HFF-Myc (cell line): Measurements from ENCODE around the gene CSF1.

Experiments used
- DNase-seq: peaks from one replicate; pipeline ENCODE4 v3.0.0-alpha.2; 2011; ENCODE audit warnings: low read depth; ENCODE audit errors: extremely low read depth
- H3K4me3 ChIP-seq: replicated peaks from 2 replicates; pipeline ENCODE4 v1.5.1; 2011; ENCODE audit warnings: low read depth, mild to moderate bottlenecking, control low read depth, low read length
- TF ChIP-seq, protein P1 (sequence below): IDR thresholded peaks from 2 replicates; pipeline ENCODE4 v1.5.1; 2012; ENCODE audit warnings: mild to moderate bottlenecking, low read depth, low read length, control low read depth; ENCODE audit errors: missing control alignments

The CSF1 gene

DNA sequence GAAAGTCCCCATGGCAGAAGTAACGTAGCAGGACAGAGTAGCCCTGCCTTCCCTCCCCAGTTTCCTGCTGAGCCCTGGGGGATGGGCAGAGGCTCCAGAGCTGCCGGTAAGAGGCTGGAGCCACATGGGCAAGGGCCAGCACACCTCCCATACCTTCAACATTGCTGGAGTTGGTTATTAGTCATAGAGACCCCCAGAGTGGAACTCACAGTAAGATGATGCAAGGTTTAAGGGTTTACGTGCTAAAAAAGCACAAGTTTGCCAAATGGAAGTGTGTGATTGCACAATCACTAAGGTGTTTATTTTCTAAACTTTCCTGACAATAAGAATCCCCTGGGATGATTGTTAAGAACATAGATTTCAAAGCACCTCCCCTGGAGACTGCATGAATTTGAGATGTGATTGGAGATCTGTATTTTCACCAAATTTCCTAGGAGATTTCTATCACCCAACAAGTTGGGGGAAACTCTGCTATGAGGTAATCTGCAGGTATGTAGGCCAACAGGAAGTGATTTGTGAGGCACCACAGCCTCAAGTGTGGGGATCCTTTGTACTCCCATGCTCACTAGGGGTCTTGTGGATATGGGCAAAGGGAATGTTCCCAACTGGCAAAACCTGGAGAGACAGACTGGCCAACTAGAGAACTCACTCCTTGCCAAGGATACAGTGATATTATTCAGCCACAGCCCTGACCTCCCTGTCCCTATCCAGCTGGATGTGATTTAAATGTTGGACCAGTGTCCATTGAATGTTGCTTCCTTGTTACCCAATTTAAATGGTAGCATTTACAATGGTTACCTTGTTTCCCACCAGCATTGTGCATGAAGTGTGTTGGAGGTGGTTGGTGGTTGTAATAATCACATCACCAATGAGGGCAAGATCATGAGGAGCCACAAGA, 37.1 kb upstream of the CSF1 start:
- TF ChIP-seq, protein P1, sequence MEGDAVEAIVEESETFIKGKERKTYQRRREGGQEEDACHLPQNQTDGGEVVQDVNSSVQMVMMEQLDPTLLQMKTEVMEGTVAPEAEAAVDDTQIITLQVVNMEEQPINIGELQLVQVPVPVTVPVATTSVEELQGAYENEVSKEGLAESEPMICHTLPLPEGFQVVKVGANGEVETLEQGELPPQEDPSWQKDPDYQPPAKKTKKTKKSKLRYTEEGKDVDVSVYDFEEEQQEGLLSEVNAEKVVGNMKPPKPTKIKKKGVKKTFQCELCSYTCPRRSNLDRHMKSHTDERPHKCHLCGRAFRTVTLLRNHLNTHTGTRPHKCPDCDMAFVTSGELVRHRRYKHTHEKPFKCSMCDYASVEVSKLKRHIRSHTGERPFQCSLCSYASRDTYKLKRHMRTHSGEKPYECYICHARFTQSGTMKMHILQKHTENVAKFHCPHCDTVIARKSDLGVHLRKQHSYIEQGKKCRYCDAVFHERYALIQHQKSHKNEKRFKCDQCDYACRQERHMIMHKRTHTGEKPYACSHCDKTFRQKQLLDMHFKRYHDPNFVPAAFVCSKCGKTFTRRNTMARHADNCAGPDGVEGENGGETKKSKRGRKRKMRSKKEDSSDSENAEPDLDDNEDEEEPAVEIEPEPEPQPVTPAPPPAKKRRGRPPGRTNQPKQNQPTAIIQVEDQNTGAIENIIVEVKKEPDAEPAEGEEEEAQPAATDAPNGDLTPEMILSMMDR: no peak
- peak; percentile 30 for DNase-seq

DNA sequence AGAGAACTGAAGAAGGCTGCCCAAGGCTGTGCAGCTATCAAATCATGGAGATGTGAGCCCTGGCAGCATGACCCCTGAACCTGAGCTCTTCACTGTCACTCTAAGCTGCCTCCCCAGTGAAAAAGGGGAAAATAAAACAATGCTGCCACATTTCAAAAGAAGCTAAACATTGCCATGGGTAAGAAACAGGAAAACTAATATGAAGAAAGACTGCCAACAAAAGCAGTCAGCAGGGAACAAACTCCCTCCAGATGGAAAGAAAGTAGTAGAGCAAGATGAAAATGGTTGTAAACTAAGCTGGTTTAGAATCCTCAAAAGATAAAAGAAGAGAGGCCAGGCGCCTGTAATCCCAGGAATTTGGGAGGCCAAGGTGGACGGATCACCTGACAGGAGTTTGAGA, 36.2 kb upstream of the CSF1 start:
- TF ChIP-seq, protein P1: no peak

More for the DNA sequence above, 37.1 kb upstream of the CSF1 start:
- H3K4me3 ChIP-seq: no peak overlapping the region

DNA sequence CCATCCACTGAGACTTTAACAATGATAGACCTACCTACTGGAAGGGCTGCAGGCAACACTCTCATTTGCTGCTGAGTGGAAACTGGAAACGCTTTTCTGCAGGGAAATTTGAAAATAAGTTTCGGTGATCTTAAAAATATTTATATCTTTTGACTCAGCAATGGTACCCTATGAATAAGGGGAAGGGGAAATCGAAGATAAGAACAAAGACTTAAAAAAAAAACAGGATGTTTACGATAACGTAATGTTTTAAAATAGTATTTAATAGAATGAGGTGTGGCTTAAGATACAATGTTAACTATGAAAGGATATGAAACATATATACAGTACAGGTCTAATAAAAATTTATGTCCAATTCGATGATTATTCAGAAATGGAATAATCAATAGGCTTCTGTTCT, 34.8 kb upstream of the CSF1 start:
- no peak overlapping the region for H3K4me3 ChIP-seq
- DNase-seq: no peak
- TF ChIP-seq, protein P1: no peak

More for the DNA sequence above, 36.2 kb upstream of the CSF1 start:
- H3K4me3 ChIP-seq: no peak overlapping the region
- DNase-seq: no peak

DNA sequence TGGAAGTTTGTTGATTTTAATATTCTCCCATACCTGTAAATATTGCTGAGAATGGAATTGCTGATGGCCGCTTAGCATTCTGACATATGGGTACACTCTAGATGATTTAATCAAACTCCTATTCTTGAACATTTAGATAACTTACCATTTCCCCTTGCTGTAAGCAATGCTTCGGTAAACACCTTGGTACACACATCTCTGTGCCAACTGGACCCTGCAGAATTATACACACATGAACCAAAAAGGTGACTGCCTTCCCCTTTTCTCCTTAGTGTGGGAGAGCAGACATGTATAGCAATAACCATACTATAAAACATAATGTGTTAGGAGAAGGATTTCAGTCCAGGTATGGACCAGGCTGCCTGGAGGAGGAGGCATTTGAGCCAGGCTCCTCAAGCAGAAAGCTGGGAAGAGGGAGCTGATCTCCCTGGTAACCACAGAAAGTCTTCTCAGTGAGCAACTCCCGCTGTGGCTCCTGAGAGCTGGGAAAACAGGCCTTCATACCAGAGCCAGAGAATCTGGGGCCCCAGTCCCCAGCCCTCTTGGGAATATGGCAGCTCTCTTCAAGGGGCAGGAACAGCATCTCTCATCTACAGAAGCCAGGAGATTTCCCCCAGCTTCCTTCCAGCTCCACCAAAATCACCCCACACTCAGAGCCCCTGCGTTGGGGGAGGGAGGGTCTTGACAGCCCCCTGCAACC, 33.9 kb upstream of the CSF1 start:
- no peak overlapping the region for H3K4me3 ChIP-seq
- DNase-seq: no peak
- TF ChIP-seq, protein P1: no peak

DNA sequence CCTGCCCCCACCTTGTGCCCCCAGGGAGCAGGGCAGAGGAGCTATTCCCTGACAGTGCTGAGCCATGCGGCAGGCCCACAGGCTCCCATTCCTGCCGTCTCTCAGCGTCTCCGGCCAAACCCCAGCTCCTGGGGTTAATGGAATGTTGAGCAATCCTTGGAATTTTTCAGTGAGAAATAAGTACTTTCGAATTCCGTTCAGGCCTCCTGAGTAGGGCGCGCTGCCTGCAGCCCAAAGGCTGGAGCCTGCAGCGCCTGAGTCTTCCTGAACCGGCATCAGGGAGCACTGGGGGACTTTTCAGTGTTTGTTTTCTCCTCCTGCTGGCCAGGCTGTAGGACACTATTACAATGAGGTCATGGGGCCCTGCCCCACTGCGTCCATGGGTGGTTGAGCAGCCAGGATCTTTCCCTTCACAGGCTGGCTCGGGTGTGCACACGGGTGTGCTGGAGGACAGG, 33.3 kb upstream of the CSF1 start:
- no peak overlapping the region for H3K4me3 ChIP-seq
- TF ChIP-seq, protein P1: peak; percentile 26
- peak; percentile 67 for DNase-seq

DNA sequence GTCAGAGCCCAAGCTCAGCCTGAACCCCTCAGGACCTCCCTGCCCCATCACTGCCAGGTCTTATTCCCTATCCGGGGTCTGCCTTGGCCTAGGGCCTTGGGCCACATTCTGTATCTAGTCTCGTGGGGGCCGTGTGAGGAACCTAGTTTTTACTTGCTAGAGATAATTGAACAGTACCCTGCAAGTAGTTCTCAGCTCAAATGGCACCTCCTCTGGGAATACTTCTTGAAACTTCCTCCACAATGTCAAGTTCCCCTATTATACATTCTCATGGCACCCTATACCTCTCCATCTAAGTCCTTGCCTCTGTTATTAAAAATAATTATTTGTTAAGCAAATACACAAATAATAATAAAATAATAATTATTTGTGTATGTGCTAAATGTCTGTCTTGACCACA, 32.9 kb upstream of the CSF1 start:
- TF ChIP-seq, protein P1: no peak
- no peak overlapping the region for H3K4me3 ChIP-seq
- no peak for DNase-seq
